CD14-positive monocyte (primary cell): ENCODE results near the gene PARVB. TPM values are rescaled to one million over a fixed set of nuclear protein-coding genes. Genes with fewer than 3 reads are reported as not detected.

Source experiments
- DNase-seq, 3 donors: peaks; one replicate each; pipeline ENCODE4 v3.0.0-alpha.2; 2011 to 2022
- H2AFZ ChIP-seq: 2 replicates; pipeline ENCODE4 v1.6.0; 2012; ENCODE audit warnings: mild to moderate bottlenecking, low read depth, low read length, inconsistent platforms; ENCODE audit not compliant: insufficient read depth, poor library complexity, severe bottlenecking
- H3K27ac ChIP-seq, 2 donors: 1 replicate in 1 of 2; 2 replicates in 1 of 2; pipeline ENCODE4 v1.5.1; 2012 to 2013; ENCODE audit warnings: low read length in 2 of 2, control low read depth in 1 of 2, inconsistent platforms in 1 of 2, low read depth in 1 of 2, mild to moderate bottlenecking in 1 of 2
- H3K27me3 ChIP-seq, 2 donors: one replicate each; pipeline versions ENCODE4 v1.6.0 to v1.6.1; 2011 to 2013; ENCODE audit warnings: low read length in 2 of 2; ENCODE audit not compliant: control insufficient read depth in 2 of 2, insufficient read depth in 2 of 2
- H3K36me3 ChIP-seq, 2 donors: replicated peaks in 1 of 2; 1 replicate in 1 of 2; 2 replicates in 1 of 2; pipeline versions ENCODE4 v1.5.1 to v1.6.1; 2012 to 2013; ENCODE audit warnings: low read length in 2 of 2, control low read depth in 1 of 2, inconsistent platforms in 1 of 2, mild to moderate bottlenecking in 1 of 2; ENCODE audit not compliant: insufficient read depth in 2 of 2, control insufficient read depth in 1 of 2
- H3K4me1 ChIP-seq, 2 donors: 1 replicate in 1 of 2; 2 replicates in 1 of 2; pipeline versions ENCODE4 v1.5.1 to v1.6.1; 2012 to 2013; ENCODE audit warnings: low read length in 2 of 2, control low read depth in 1 of 2, inconsistent platforms in 1 of 2, mild to moderate bottlenecking in 1 of 2, moderate library complexity in 1 of 2; ENCODE audit not compliant: insufficient read depth in 2 of 2, control insufficient read depth in 1 of 2
- H3K4me2 ChIP-seq: replicated peaks from 2 replicates; pipeline ENCODE3; 2012; ENCODE audit warnings: low read length, moderate library complexity, mild to moderate bottlenecking; ENCODE audit not compliant: poor library complexity, severe bottlenecking; ENCODE audit errors: extremely low read depth
- H3K4me3 ChIP-seq, 3 experiments: fragments of 200-600 bp in 1 of 3; sonication (generic) in 1 of 3; replicated peaks in 1 of 3; 1 replicate in 2 of 3; 2 replicates in 1 of 3; pipeline ENCODE4 v1.5.1; 2011 to 2013; ENCODE audit warnings: low read length in 3 of 3, mild to moderate bottlenecking in 3 of 3, control low read depth in 2 of 3, low read depth in 2 of 3, inconsistent platforms in 1 of 3, moderate library complexity in 1 of 3
- H3K79me2 ChIP-seq: 2 replicates; pipeline ENCODE4 v1.6.0; 2012; ENCODE audit warnings: mild to moderate bottlenecking, control low read depth, inconsistent platforms, low read length, moderate library complexity; ENCODE audit not compliant: insufficient read depth
- H3K9ac ChIP-seq: 2 replicates; pipeline ENCODE4 v1.6.0; 2017; ENCODE audit warnings: low read length, mild to moderate bottlenecking; ENCODE audit not compliant: insufficient read depth, poor library complexity, severe bottlenecking
- H3K9me3 ChIP-seq, 2 donors: replicated peaks in 1 of 2; 1 replicate in 1 of 2; 2 replicates in 1 of 2; pipeline versions ENCODE4 v1.5.1 to v1.6.1; 2012 to 2013; ENCODE audit warnings: low read length in 2 of 2, control low read depth in 1 of 2; ENCODE audit not compliant: control insufficient read depth in 1 of 2, insufficient read depth in 1 of 2
- H4K20me1 ChIP-seq: 2 replicates; pipeline ENCODE4 v1.6.0; 2012; ENCODE audit warnings: mild to moderate bottlenecking, low read length, control low read depth, moderate library complexity; ENCODE audit not compliant: insufficient read depth
- H3K27ac Mint-ChIP-seq, 7 donors: one replicate each; pipeline ENCODE4 v1.8.0; 2020; ENCODE audit warnings: mild to moderate bottlenecking in 7 of 7, mixed read lengths in 7 of 7, moderate library complexity in 6 of 7, inconsistent platforms in 2 of 7
- H3K27me3 Mint-ChIP-seq, 3 donors: one replicate each; pipeline ENCODE4 v1.8.0; 2021 to 2022; ENCODE audit warnings: low read depth in 3 of 3, mild to moderate bottlenecking in 3 of 3, mixed read lengths in 3 of 3, moderate library complexity in 3 of 3, inconsistent platforms in 1 of 3
- H3K36me3 Mint-ChIP-seq, 2 donors: one replicate each; pipeline ENCODE4 v1.8.0; 2020; ENCODE audit warnings: mixed read lengths in 2 of 2, inconsistent platforms in 1 of 2, mild to moderate bottlenecking in 1 of 2
- H3K4me1 Mint-ChIP-seq: one replicate; pipeline ENCODE4 v1.8.0; 2020; ENCODE audit warnings: mild to moderate bottlenecking, mixed read lengths
- H3K4me3 Mint-ChIP-seq, 2 donors: one replicate each; pipeline ENCODE4 v1.8.0; 2020; ENCODE audit warnings: mild to moderate bottlenecking in 2 of 2, mixed read lengths in 2 of 2, moderate library complexity in 1 of 2
- H3K9me3 Mint-ChIP-seq, 7 donors: one replicate each; pipeline ENCODE4 v1.8.0; 2020 to 2022; ENCODE audit warnings: mixed read lengths in 7 of 7, mild to moderate bottlenecking in 6 of 7, moderate library complexity in 6 of 7, inconsistent platforms in 2 of 7
- CTCF ChIP-seq: fragments of 200-600 bp; IDR thresholded peaks from one replicate; pipeline ENCODE4 v1.8.0; 2022; ENCODE audit warnings: antibody characterized with exemption, mild to moderate bottlenecking
- WGBS: methylation state at CpG from one replicate; pipeline ENCODE4 v1.1.5; 2013; ENCODE audit warnings: missing lambda C conversion rate; ENCODE audit not compliant: insufficient coverage; 5-methylcytosine and 5-hydroxymethylcytosine counted together
- intact Hi-C, 2 donors: fragments of 100-400 bp; cut with micrococcal nuclease; formaldehyde crosslinking; loops; one replicate each; pipeline versions ENCODE4 v1.15.0 to v1.15.1; 2023
- polyA plus RNA-seq, 3 donors: library from polyadenylated mRNA; depleted of rRNA in 1 of 3; unstranded in 2 of 3; stranded (reverse) in 1 of 3; fragments of 300-500 nt in 2 of 3; fragments of >200 nt in 1 of 3; fragmentation: Illumina TruSeq in 2 of 3; gene quantifications; 1 replicate in 2 of 3; 2 replicates in 1 of 3; pipeline ENCODE4 v1.2.3, GENCODE V29; 2012 to 2021

The PARVB gene
- polyA plus RNA-seq, 3 donors = 13.4 to 38.5 (median 17.9) TPM

- intact Hi-C loops = no loop called here
- Histone ChIP-seq H3K9ac (no peak overlapping the region), H3K4me3 (no peak overlapping the region), H3K27me3 (no peaks in the 10 kb centered on the region), H3K4me2 (no peak overlapping the region), H3K4me1 (no peaks in the 10 kb centered on the region), H3K27ac (no peak overlapping the region), H3K79me2 (peaks cover 7% of the 10 kb centered on the region), H3K9me3 (peaks cover 7 to 9% of the 10 kb centered on the region in 2 donors), H3K36me3 (peaks cover 0 to 10% of the 10 kb centered on the region in 2 donors), H2AFZ (no peak overlapping the region), H4K20me1 (peaks cover 6% of the 10 kb centered on the region)
- no peak for TF ChIP-seq CTCF
- Mint-ChIP-seq H3K4me1 (peaks cover 13% of the 10 kb centered on the region), H3K9me3 (peaks cover 0 to 18% (median 6%) of the 10 kb centered on the region in 7 donors), H3K36me3 (peaks cover 17 to 19% of the 10 kb centered on the region in 2 donors), H3K27ac (peak overlapping the region in 3 of 7 donors; percentile 4 to 61 (median 32)), H3K4me3 (no peak overlapping the region), H3K27me3 (peaks cover 0 to 4% (median 0%) of the 10 kb centered on the region in 3 donors)
- 95% methylated on average over 10 of the region's 11 CpGs for WGBS
- DNase-seq = no peak
These were observed 33.4 kb downstream of the PARVB start for GRCh38 chr22:44057401-44057987.

- Mint-ChIP-seq H3K9me3 (peaks cover 0 to 18% (median 6%) of the 10 kb centered on the region in 7 donors), H3K4me1 (peaks cover 30% of the 10 kb centered on the region), H3K36me3 (peaks cover 26 to 29% of the 10 kb centered on the region in 2 donors), H3K27me3 (peaks cover under 1 to 7% (median 2%) of the 10 kb centered on the region in 3 donors), H3K27ac (peak overlapping the region in 4 of 7 donors; percentile 36 to 82 (median 68)), H3K4me3 (no peak overlapping the region)
- no peak overlapping the region for H3K4me2 ChIP-seq
- WGBS = 78% methylated on average over 28 of the region's 35 CpGs
- H3K9ac ChIP-seq = no peak overlapping the region
- H3K9me3 ChIP-seq = peaks cover 7 to 9% of the 10 kb centered on the region in 2 donors
- H3K36me3 ChIP-seq = peaks cover 0 to 6% of the 10 kb centered on the region in 2 donors
- peaks cover 21% of the 10 kb centered on the region in 2 donors for H3K4me1 ChIP-seq
- intact Hi-C loops = no loop called here
- TF ChIP-seq CTCF = no peak
- H3K27me3 ChIP-seq = no peaks in the 10 kb centered on the region
- H2AFZ ChIP-seq = no peak overlapping the region
- no peak overlapping the region for H3K4me3 ChIP-seq
- no peak for DNase-seq
- no peaks in the 10 kb centered on the region for H4K20me1 ChIP-seq
- H3K27ac ChIP-seq = no peak overlapping the region
- peaks cover 29% of the 10 kb centered on the region for H3K79me2 ChIP-seq
These were observed 39.6 kb downstream of the PARVB start for GRCh38 chr22:44063462-44064371.
